Ovary (tissue), 10 donors: ENCODE results near the gene NT5M. TPM values are rescaled to one million over a fixed set of nuclear protein-coding genes. Genes with fewer than 3 reads are reported as not detected.
"Not testable (repeated sequence)": the region's sequence is repeated elsewhere in the genome, so short reads cannot be mapped to it uniquely, and the experiment has no call there.

Source experiments
- DNase-seq, 5 donors: peaks; one replicate each; pipeline ENCODE4 v3.0.0-alpha.2; 2019 to 2020
- H3K27ac ChIP-seq, 2 donors: fragments of 200-600 bp; one replicate each; pipeline versions ENCODE4 v1.5.1 to v1.8.0; 2019 to 2022
- H3K27me3 ChIP-seq: fragments of 200-600 bp; one replicate; pipeline ENCODE4 v1.8.0; 2022
- H3K36me3 ChIP-seq: fragments of 200-600 bp; sonication (generic); one replicate; pipeline ENCODE4 v1.5.1; 2019
- H3K4me1 ChIP-seq: one replicate; pipeline ENCODE4 v1.8.1; 2013; ENCODE audit warnings: mild to moderate bottlenecking, moderate library complexity; ENCODE audit not compliant: insufficient read depth
- H3K4me3 ChIP-seq: fragments of 200-600 bp; sonication (generic); one replicate; pipeline ENCODE4 v1.5.1; 2017
- H3K9me3 ChIP-seq, 2 donors: fragments of 200-600 bp in 1 of 2; sonication (generic) in 1 of 2; one replicate each; pipeline versions ENCODE4 v1.5.1 to v1.8.1; 2013 to 2019; ENCODE audit warnings: mild to moderate bottlenecking in 1 of 2, moderate library complexity in 1 of 2
- CTCF ChIP-seq, 3 donors: fragments of 450-650 bp in 2 of 3; fragments of 200-600 bp in 1 of 3; IDR thresholded peaks; one replicate each; pipeline versions ENCODE4 v1.5.1 to v1.8.0; 2016 to 2022; ENCODE audit warnings: antibody characterized with exemption in 3 of 3, mild to moderate bottlenecking in 1 of 3
- EP300 ChIP-seq: sonication (generic); formaldehyde crosslinking; IDR thresholded peaks from one replicate; pipeline ENCODE4 v1.6.1; 2017; ENCODE audit warnings: antibody characterized with exemption
- POLR2A ChIP-seq: fragments of 450-650 bp; IDR thresholded peaks from one replicate; pipeline ENCODE4 v1.6.1; 2017; ENCODE audit warnings: antibody characterized with exemption, mild to moderate bottlenecking, moderate library complexity
- WGBS, 3 donors: extraction: QIAGEN DNeasy Blood & Tissue Kit in 1 of 3; methylation state at CpG; one replicate each; pipeline versions ENCODE4 v1.1.5 to v1.1.7; 2013 to 2017; 5-methylcytosine and 5-hydroxymethylcytosine counted together
- intact Hi-C, 4 donors: fragments of 100-400 bp; cut with DNase I; formaldehyde crosslinking; loops; one replicate each; pipeline versions ENCODE4 v1.11.0 to v1.15.1; 2022 to 2023
- long read RNA-seq, 3 donors: library from polyadenylated mRNA in 2 of 3; unstranded in 2 of 3; transcript quantifications; one replicate each; pipeline ENCODE4 v2.0.0 and lab custom pipeline, GENCODE V29; 2021 to 2026
- polyA plus RNA-seq, 2 donors: library from polyadenylated mRNA; stranded (reverse); fragments of 200-250 nt in 1 of 2; fragments of 350-450 nt in 1 of 2; fragmentation: Illumina TruSeq in 1 of 2; extraction: RNeasy Lipid Tissue Mini Kit (QIAGEN cat#74804) in 1 of 2; gene quantifications; one replicate each; pipeline ENCODE4 v1.2.3, GENCODE V29; 2013 to 2014
- total RNA-seq, 7 donors: library from RNA; depleted of rRNA in 2 of 7; stranded (reverse); fragments of >200 nt in 2 of 7; fragmentation: NEBNext Ultra II Directional in 3 of 7; extraction: Animal tissue kit (Norgen Biotek cat#: 25700) in 3 of 7; gene quantifications; one replicate each; pipeline versions ENCODE4 v1.1.0 to v1.2.4, GENCODE V29; 2016 to 2023
- donor health status: DM: no; HTN: no; CAD: no; lungs with moderate emphysema.
- donor health status: DM: no; HTN: no; CAD: no.
- donor health status: Bipolar disorder and iron deficiency.
- donor health status: DM: yes; HTN: yes; CAD: no.
- donor health status: DM: no; HTN: no; CAD: no.
- donor health status: DM: yes; HTN: yes; CAD: no.

Gene NT5M
- 1 to 10 TPM; 3.8 to 6.6 (median 5.2) TPM for total RNA-seq
- polyA plus RNA-seq: 1 to 10 TPM in 1 of 2 donors, under 1 TPM in 1; 0.53 to 4.9 TPM
- long read RNA-seq, donor 1, partial matches to known transcripts: 1 of 5 reads
- long read RNA-seq, donor 1, other reads (novel, unspliced or antisense): 2 of 5 reads
- long read RNA-seq, donor 2, partial matches to known transcripts: 53 of 57 reads
- long read RNA-seq, donor 2, other reads (novel, unspliced or antisense): 0 of 57 reads
- long read RNA-seq, donor 3, transcript NT5M-201 (5 exons, 1,617 nt): major isoform, 5 of 14 reads
- long read RNA-seq, donor 3, transcript NT5M-207 (5 exons, 1,635 nt): major isoform, 5 of 14 reads
- long read RNA-seq, donor 3, partial matches to known transcripts: 0 of 14 reads
- long read RNA-seq, donor 3, other reads (novel, unspliced or antisense): 4 of 14 reads

GRCh38 chr17:17303010-17303846, at the start of gene NT5M:
Gene NT5M (plus strand): TSS chr17:17303373. CDS start chr17:17303551, 178 bp downstream.
- Histone ChIP-seq H3K27ac (peak within 1 kb of the TSS; percentile 2 to 67), H3K27me3 (no peaks in the 10 kb centered on the region), H3K9me3 (no peaks in the 10 kb centered on the region), H3K4me3 (peak within 1 kb of the TSS; percentile 43), H3K36me3 (no peaks in the 10 kb centered on the region), H3K4me1 (no peaks in the 10 kb centered on the region)
- 0% methylated on average over 55 to 107 of the region's 107 CpGs for WGBS, 3 donors
- TF ChIP-seq POLR2A: no peak
- TF ChIP-seq CTCF (IDR thresholded peaks at IDR 0.05): no peak
- TF ChIP-seq EP300: no peak
- DNase-seq: peak; percentile 70 to 85 (median 78)
- intact Hi-C loops: loop anchor here in 1 of 4 donors (10.0 kb wide), 1 partner anchor 158 kb away; no protein-coding TSS in a partner anchor

- H3K9me3 ChIP-seq: no peaks in the 10 kb centered on the region
- 89 to 90% (median 89%) methylated on average over 3 of the region's 3 CpGs for WGBS, 3 donors
- H3K36me3 ChIP-seq: no peaks in the 10 kb centered on the region
- no peak for TF ChIP-seq EP300
- no peak for TF ChIP-seq POLR2A
- TF ChIP-seq CTCF (IDR thresholded peaks at IDR 0.05): no peak
- H3K4me1 ChIP-seq: no peaks in the 10 kb centered on the region
- no peaks in the 10 kb centered on the region for H3K27me3 ChIP-seq
- DNase-seq: no peak
- no peak overlapping the region for H3K27ac ChIP-seq
- intact Hi-C loops: no loop called here
- no peak overlapping the region for H3K4me3 ChIP-seq
Observed at GRCh38 chr17:17253406-17253805, 49.8 kb upstream of the NT5M start.

- DNase-seq: no peak
- no peaks in the 10 kb centered on the region for H3K4me1 ChIP-seq
- no peak overlapping the region for H3K27ac ChIP-seq
- 74 to 87% (median 80%) methylated on average over 3 of the region's 3 CpGs for WGBS, 3 donors
- no peaks in the 10 kb centered on the region for H3K27me3 ChIP-seq
- no peaks in the 10 kb centered on the region for H3K36me3 ChIP-seq
- TF ChIP-seq EP300: no peak
- no peak for TF ChIP-seq POLR2A
- TF ChIP-seq CTCF (IDR thresholded peaks at IDR 0.05): no peak
- no peak overlapping the region for H3K4me3 ChIP-seq
- intact Hi-C loops: no loop called here
- no peaks in the 10 kb centered on the region for H3K9me3 ChIP-seq
Observed at GRCh38 chr17:17254036-17254435, 49.1 kb upstream of the NT5M start.

- H3K27ac ChIP-seq, intact Hi-C loops, H3K4me1 ChIP-seq, DNase-seq, H3K9me3 ChIP-seq, H3K36me3 ChIP-seq, H3K4me3 ChIP-seq, H3K27me3 ChIP-seq: not testable (repeated sequence)
- 87 to 92% (median 91%) methylated on average over 11 of the region's 11 CpGs for WGBS, 3 donors
Observed at GRCh38 chr17:17255689-17256088, 47.5 kb upstream of the NT5M start.
